RWPE2 (cell line): ENCODE data around the gene CUEDC2.

Experiments used
- ATAC-seq: fragments of 200-7000 bp; cut with Tn5 transposase; 3 replicates; pipeline ENCODE4 v1.9.1; 2021; ENCODE audit warnings: low read depth
- DNase-seq: peaks from one replicate; pipeline ENCODE4 v3.0.0-alpha.2; 2020; ENCODE audit warnings: low spot score
- H3K27ac ChIP-seq: fragments of 450-650 bp; 2 replicates; pipeline ENCODE4 v1.5.1; 2017; ENCODE audit warnings: mild to moderate bottlenecking; ENCODE audit not compliant: poor library complexity, severe bottlenecking
- H3K27me3 ChIP-seq: fragments of 250-450 bp; sonication (Bioruptor Pico); 2 replicates; pipeline ENCODE4 v1.5.1; 2021; ENCODE audit warnings: mild to moderate bottlenecking, moderate library complexity; ENCODE audit not compliant: insufficient read depth, poor library complexity, severe bottlenecking
- H3K36me3 ChIP-seq: fragments of 250-450 bp; sonication (Bioruptor Pico); 2 replicates; pipeline ENCODE4 v1.5.1; 2020; ENCODE audit warnings: low read depth, mild to moderate bottlenecking, moderate library complexity
- H3K4me1 ChIP-seq: fragments of 250-450 bp; sonication (Bioruptor Pico); 2 replicates; pipeline ENCODE4 v1.5.1; 2021; ENCODE audit warnings: mild to moderate bottlenecking, moderate library complexity; ENCODE audit not compliant: insufficient read depth, poor library complexity, severe bottlenecking
- H3K4me3 ChIP-seq: fragments of 250-450 bp; sonication (Bioruptor Pico); 2 replicates; pipeline ENCODE4 v1.5.1; 2021; ENCODE audit warnings: mild to moderate bottlenecking, moderate library complexity; ENCODE audit not compliant: severe bottlenecking
- H3K9me3 ChIP-seq: fragments of 250-450 bp; sonication (Bioruptor Pico); 2 replicates; pipeline ENCODE4 v1.5.1; 2021; ENCODE audit warnings: mild to moderate bottlenecking, moderate library complexity; ENCODE audit not compliant: severe bottlenecking
- CTCF ChIP-seq: fragments of 450-650 bp; IDR thresholded peaks from one replicate; pipeline ENCODE4 v1.5.1; 2017; ENCODE audit warnings: mild to moderate bottlenecking, moderate library complexity; ENCODE audit not compliant: poor library complexity, severe bottlenecking

Gene CUEDC2

GRCh38 chr10:102420714-102421506 is 11.5 kb downstream of the CUEDC2 start, which contains the start of gene FBXL15:
Gene FBXL15 (plus strand): TSS chr10:102420836. CDS start chr10:102421130, 294 bp downstream.
- Histone ChIP-seq H3K4me3 (peak within 1 kb of the TSS; percentile 54), H3K9me3 (no peaks in the 10 kb centered on the region), H3K27me3 (peaks cover 5% of the 10 kb centered on the region), H3K27ac (peak within 1 kb of the TSS; percentile 71), H3K36me3 (peaks cover 7% of the 10 kb centered on the region), H3K4me1 (no peaks in the 10 kb centered on the region)
- TF ChIP-seq CTCF: no peak
- ATAC-seq (peak; percentile 68), DNase-seq (peak; percentile 96)

GRCh38 chr10:102420181-102420713 is 12.1 kb downstream of the CUEDC2 start:
- Histone ChIP-seq H3K4me1 (no peaks in the 10 kb centered on the region), H3K9me3 (no peaks in the 10 kb centered on the region), H3K27me3 (peaks cover 5% of the 10 kb centered on the region), H3K36me3 (peaks cover 7% of the 10 kb centered on the region), H3K27ac (peak overlapping the region; percentile 71), H3K4me3 (peak overlapping the region; percentile 54)
- ATAC-seq: no peak
- DNase-seq: no peak
- TF ChIP-seq CTCF: no peak

GRCh38 chr10:102419269-102420180 is 12.8 kb downstream of the CUEDC2 start:
- peak overlapping the region; percentile 71 for H3K27ac ChIP-seq
- ATAC-seq (no peak), DNase-seq (no peak)
- no peaks in the 10 kb centered on the region for H3K9me3 ChIP-seq
- H3K4me3 ChIP-seq: peak overlapping the region; percentile 54
- H3K27me3 ChIP-seq: peaks cover 5% of the 10 kb centered on the region
- H3K4me1 ChIP-seq: no peaks in the 10 kb centered on the region
- TF ChIP-seq CTCF: no peak
- peaks cover 7% of the 10 kb centered on the region for H3K36me3 ChIP-seq

GRCh38 chr10:102418622-102419268 is 13.6 kb downstream of the CUEDC2 start, which contains the start of gene PSD:
Gene PSD (minus strand): TSS chr10:102418785. CDS start chr10:102417038, 1,747 bp downstream.
- TF ChIP-seq CTCF: no peak
- ATAC-seq: no peak
- Histone ChIP-seq H3K27ac (no peak within 1 kb of the TSS), H3K27me3 (peaks cover 5% of the 10 kb centered on the region), H3K4me3 (peak within 1 kb of the TSS; percentile 54), H3K9me3 (no peaks in the 10 kb centered on the region), H3K36me3 (peaks cover 7% of the 10 kb centered on the region), H3K4me1 (no peaks in the 10 kb centered on the region)
- DNase-seq: no peak
